Central memory CD8-positive, alpha-beta T cell (primary cell): ENCODE measurements around the gene STK17B.

Source experiments
- ATAC-seq: fragments of 150-1000 bp; cut with Tn5 transposase; replicated peaks from 2 replicates; pipeline ENCODE4 v1.10.0; 2022; ENCODE audit warnings: mild to moderate bottlenecking, moderate FRiP score, moderate number of reproducible peaks; ENCODE audit not compliant: poor library complexity, severe bottlenecking; ENCODE audit errors: extremely low read depth
- DNase-seq, 2 donors: peaks; one replicate each; pipeline ENCODE4 v3.0.0; 2021; ENCODE audit warnings: low spot score in 2 of 2
- H3K27ac Mint-ChIP-seq: one replicate; pipeline ENCODE4 v1.8.0; 2022; ENCODE audit warnings: low read depth, mild to moderate bottlenecking, moderate library complexity, mixed read lengths
- H3K27me3 Mint-ChIP-seq: one replicate; pipeline ENCODE4 v1.8.0; 2022; ENCODE audit warnings: mixed read lengths
- H3K36me3 Mint-ChIP-seq: one replicate; pipeline ENCODE4 v1.8.0; 2022; ENCODE audit warnings: mild to moderate bottlenecking, moderate library complexity, mixed read lengths; ENCODE audit not compliant: insufficient read depth
- H3K4me1 Mint-ChIP-seq: one replicate; pipeline ENCODE4 v1.8.0; 2022; ENCODE audit warnings: mixed read lengths
- H3K4me3 Mint-ChIP-seq: one replicate; pipeline ENCODE4 v1.8.0; 2022; ENCODE audit warnings: mild to moderate bottlenecking, moderate library complexity, mixed read lengths
- H3K9me3 Mint-ChIP-seq: one replicate; pipeline ENCODE4 v1.8.0; 2022; ENCODE audit warnings: mixed read lengths

Gene STK17B

DNA sequence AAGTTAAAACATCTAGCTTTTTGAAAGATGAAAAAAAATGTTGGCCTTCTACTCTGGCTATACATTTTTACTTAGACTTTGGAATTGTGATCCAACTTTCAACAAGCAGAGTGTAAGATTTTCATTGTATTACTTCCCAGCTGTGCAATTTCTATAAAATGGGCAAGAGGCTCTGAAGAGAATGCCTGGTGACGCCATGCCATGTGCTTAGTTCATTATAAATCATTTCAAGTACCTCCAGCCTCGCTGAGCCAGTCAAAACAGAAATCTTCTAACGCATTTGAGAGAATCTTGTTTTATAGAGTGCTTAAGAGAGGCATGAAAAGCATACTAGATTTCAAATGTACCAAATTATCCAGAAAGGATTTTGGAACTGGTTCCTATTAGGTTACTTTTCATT, 10.1 kb upstream of the STK17B start:
- Mint-ChIP-seq H3K36me3 (peaks cover 21% of the 10 kb centered on the region), H3K4me1 (peaks cover 75% of the 10 kb centered on the region), H3K27me3 (no peaks in the 10 kb centered on the region), H3K27ac (peak overlapping the region; percentile 95), H3K4me3 (no peak overlapping the region), H3K9me3 (peaks cover 5% of the 10 kb centered on the region)
- DNase-seq = no peak
- no peak for ATAC-seq

DNA sequence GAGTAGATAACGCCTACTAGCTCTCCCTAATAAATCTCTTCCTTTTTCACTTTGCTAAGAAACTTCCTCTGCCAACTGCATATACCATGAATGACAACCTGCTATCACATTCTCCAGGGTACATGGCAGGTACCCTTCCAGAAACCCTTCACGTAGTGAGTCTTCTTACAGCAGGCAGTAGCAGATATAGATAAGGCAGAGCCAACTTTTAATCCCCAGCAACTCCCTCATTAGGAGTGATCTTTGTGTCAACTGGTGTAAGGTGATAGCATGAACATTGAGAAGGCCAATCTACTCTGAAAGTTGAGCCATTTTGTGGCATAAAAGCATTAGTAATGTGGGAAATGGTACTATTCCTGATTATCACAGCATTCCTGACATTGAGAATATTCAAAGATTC, 5.7 kb upstream of the STK17B start:
- Mint-ChIP-seq H3K4me3 (peak overlapping the region; percentile 56), H3K27me3 (no peaks in the 10 kb centered on the region), H3K9me3 (no peaks in the 10 kb centered on the region), H3K36me3 (peaks cover 22% of the 10 kb centered on the region), H3K27ac (peak overlapping the region; percentile 92), H3K4me1 (peaks cover 79% of the 10 kb centered on the region)
- DNase-seq (no peak), ATAC-seq (no peak)

DNA sequence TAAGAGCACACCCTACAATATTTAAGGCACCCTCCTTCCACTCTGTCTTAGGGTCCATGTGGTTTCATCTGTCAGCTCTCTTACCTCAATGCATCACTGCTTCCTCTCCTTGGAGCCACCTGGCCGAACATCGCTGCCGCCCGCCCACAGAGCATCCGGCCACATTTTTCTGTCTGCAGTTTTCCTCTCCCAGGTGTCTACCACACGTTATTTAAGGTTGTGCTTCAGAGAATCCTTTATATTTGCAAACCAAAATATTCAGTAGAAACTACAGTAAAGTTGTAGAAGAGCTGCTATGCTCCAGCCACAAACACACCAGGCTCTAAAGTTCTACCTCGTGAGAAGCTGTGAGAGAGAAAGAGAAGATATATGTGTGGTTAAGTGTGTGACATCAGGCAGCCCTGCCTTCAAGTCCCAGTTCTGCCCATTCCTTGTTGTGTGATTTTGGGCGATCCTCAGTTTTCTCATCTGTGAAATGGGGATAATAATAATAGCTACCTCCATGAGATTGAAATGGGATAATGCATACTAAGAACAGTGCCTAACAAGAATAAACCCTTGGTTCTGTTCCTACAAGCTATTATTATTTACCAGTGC, 4.9 kb upstream of the STK17B start:
- ATAC-seq = peak; percentile 74
- Mint-ChIP-seq H3K9me3 (no peaks in the 10 kb centered on the region), H3K36me3 (peaks cover 26% of the 10 kb centered on the region), H3K4me3 (peak overlapping the region; percentile 56), H3K27me3 (no peaks in the 10 kb centered on the region), H3K27ac (peak overlapping the region; percentile 92), H3K4me1 (peaks cover 72% of the 10 kb centered on the region)
- peak; percentile 64 to 90 for DNase-seq

DNA sequence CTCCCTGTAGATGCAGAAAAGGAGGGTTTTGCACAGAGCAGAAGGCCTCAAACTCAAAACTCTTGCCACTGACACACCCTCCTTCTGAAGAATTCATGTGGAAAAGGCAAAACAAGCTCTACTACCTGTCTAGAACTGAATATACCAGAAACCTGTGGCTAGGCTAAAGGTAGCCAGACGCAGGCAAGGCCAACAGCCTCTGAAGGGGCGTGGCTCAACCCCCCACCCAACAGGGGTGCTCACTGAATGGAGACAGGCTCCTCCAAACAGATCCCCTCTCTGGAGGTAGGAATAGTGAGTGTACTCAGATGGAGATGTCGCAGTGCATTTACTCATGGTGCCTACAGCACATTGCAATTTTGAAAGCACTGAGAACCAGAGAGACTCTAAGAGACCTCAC, 3.0 kb upstream of the STK17B start:
- Mint-ChIP-seq H3K9me3 (no peaks in the 10 kb centered on the region), H3K27ac (peak overlapping the region; percentile 61), H3K27me3 (no peaks in the 10 kb centered on the region), H3K4me3 (peak overlapping the region; percentile 45), H3K36me3 (peaks cover 43% of the 10 kb centered on the region), H3K4me1 (peaks cover 60% of the 10 kb centered on the region)
- DNase-seq (no peak), ATAC-seq (no peak)

DNA sequence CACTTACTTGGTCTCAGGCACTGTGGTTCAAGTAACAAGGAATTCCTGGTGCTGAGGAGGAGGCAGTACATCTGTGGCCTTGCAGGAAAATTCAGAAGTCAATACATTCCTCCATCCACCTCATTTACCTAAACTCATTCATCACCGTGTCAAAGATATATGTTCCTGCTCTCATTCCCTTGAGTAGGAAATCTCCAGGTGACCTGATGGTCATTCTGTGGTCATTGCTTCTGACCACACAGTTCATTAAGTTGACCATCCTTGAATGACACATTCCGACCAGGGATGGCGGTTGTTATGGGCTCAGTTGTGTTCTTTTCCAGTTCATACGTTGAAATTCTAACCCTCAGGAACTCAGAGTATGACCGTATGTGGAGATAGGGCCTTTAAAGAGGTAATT, 2.1 kb upstream of the STK17B start:
- no peak for ATAC-seq
- Mint-ChIP-seq H3K9me3 (no peaks in the 10 kb centered on the region), H3K36me3 (peaks cover 50% of the 10 kb centered on the region), H3K4me1 (peaks cover 52% of the 10 kb centered on the region), H3K27me3 (no peaks in the 10 kb centered on the region), H3K4me3 (peak overlapping the region; percentile 99), H3K27ac (peak overlapping the region; percentile 36)
- no peak for DNase-seq

DNA sequence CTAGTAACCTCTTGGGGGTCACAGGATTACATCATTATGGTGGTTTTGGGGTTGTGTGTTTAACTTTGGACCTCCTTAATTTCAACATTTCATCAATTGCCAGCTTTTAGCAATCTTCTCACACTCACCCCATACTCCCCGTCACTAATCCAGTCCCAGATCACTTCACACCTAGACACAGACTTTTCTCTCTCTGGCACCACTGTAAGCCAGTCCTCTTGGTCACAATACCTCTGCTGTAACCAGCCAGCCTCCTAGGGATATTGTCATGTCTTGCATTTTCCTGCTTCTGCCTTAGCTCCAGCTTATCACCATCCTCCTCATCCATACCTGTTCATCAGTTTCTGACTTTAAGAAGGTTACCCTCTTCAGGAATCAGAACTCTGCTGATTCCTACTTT, 1.6 kb upstream of the STK17B start:
- Mint-ChIP-seq H3K9me3 (no peaks in the 10 kb centered on the region), H3K4me3 (peak overlapping the region; percentile 99), H3K4me1 (peaks cover 49% of the 10 kb centered on the region), H3K36me3 (peaks cover 51% of the 10 kb centered on the region), H3K27ac (peak overlapping the region; percentile 36), H3K27me3 (no peaks in the 10 kb centered on the region)
- ATAC-seq (no peak), DNase-seq (no peak)

DNA sequence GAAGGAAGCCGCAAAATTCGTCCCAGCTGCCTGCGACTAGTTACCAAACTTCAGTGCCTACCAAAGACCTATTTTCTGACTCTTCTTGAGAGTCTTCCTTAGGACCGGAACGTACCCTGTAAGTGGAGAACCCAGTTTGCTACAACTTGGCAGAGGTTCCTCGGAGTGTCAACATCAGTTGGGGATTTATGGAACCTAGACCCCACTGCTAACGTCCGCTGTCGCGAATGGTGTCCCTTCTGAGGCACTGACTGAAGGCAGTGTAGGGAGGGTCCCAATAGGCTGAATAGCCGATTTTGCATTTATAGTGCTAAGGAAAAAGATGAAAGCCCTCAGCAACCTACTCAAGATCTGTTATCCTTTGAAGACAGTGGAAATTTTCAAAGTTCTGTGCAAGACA, 568 bp upstream of the STK17B start:
- Mint-ChIP-seq H3K4me1 (peaks cover 48% of the 10 kb centered on the region), H3K27me3 (no peaks in the 10 kb centered on the region), H3K4me3 (peak overlapping the region; percentile 99), H3K9me3 (no peaks in the 10 kb centered on the region), H3K27ac (peak overlapping the region; percentile 100), H3K36me3 (peaks cover 50% of the 10 kb centered on the region)
- no peak for ATAC-seq
- no peak for DNase-seq

DNA sequence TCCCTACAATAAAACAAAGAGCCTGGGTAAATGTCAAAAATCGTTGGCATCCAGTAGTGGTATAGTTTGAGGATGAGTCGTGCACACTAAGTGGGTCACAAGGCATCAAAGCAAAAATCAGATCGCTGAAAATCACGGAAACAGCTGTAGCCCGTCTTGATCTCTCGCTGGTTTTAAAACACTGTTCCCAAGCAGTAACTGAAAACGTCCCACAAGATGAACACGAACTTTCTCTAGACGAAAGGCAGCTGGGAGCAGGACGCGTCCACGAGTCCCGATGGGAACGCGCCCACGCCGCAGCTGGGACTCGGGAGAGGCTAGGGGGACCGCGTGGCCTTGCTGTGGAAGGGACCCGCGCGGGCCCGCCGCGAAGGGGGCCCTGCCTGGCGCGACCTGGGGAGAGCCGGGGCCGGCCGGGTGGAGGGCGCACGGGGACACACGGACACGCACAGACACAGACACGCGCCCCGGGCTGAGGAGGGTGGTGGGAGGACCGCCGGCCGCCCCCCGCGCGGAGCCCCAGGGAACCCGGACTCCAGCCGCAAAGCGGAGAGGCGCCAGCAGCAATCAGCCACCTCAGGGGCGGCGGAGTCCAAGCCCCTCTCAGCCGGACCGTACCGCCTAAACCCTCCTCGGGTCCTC, 651 bp downstream of the STK17B start:
- DNase-seq = peak; percentile 31 to 61
- H3K27me3 Mint-ChIP-seq = no peaks in the 10 kb centered on the region
- peaks cover 47% of the 10 kb centered on the region for H3K4me1 Mint-ChIP-seq
- H3K36me3 Mint-ChIP-seq = peaks cover 51% of the 10 kb centered on the region
- peak overlapping the region; percentile 100 for H3K27ac Mint-ChIP-seq
- H3K4me3 Mint-ChIP-seq = peak overlapping the region; percentile 99
- ATAC-seq = peak; percentile 21
- no peaks in the 10 kb centered on the region for H3K9me3 Mint-ChIP-seq

DNA sequence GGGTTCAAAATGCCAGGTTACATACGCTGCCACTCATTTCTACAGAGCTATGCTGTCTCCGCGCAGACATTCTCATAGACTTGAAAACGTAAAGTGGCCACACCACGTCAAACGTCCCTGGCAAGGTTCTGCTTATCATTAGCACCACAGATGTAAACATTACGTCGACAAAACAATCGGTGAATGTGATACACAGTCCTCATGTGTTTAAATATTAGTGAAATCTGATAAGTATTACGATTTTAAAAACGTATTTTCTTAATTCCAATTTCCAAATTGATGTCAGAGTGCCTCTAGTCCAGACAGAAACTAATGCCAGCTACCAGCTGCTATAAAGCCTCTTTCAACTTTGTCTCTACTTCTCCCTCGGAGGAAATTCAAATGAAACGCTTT, 1.2 kb downstream of the STK17B start:
- ATAC-seq (peak; percentile 43), DNase-seq (peak in 1 of 2 donors; percentile 70)
- Mint-ChIP-seq H3K4me3 (peak overlapping the region; percentile 99), H3K27ac (peak overlapping the region; percentile 100), H3K27me3 (no peaks in the 10 kb centered on the region), H3K4me1 (peaks cover 52% of the 10 kb centered on the region), H3K36me3 (peaks cover 52% of the 10 kb centered on the region), H3K9me3 (no peaks in the 10 kb centered on the region)

DNA sequence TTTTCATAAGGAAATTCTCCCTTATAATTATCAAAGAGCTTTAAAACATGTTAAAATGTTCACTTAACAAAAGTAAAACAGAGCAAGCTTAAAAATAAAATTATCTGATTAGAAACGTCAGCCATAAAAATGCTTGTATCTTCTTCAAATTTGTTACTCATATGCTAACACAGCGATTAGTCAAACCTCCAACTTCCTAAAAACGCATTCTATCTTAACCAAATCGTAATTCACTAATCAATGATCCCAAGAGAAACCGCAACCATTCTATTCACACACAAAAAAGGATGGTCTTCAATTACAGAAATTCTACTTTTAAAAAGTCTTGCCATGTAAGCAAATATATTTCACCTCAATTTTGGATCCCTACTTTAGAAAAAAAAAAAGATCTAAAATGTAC, 1.9 kb downstream of the STK17B start:
- ATAC-seq = no peak
- H3K27me3 Mint-ChIP-seq = no peaks in the 10 kb centered on the region
- peaks cover 59% of the 10 kb centered on the region for H3K36me3 Mint-ChIP-seq
- no peak for DNase-seq
- peak overlapping the region; percentile 100 for H3K27ac Mint-ChIP-seq
- H3K9me3 Mint-ChIP-seq = no peaks in the 10 kb centered on the region
- peaks cover 56% of the 10 kb centered on the region for H3K4me1 Mint-ChIP-seq
- peak overlapping the region; percentile 99 for H3K4me3 Mint-ChIP-seq

DNA sequence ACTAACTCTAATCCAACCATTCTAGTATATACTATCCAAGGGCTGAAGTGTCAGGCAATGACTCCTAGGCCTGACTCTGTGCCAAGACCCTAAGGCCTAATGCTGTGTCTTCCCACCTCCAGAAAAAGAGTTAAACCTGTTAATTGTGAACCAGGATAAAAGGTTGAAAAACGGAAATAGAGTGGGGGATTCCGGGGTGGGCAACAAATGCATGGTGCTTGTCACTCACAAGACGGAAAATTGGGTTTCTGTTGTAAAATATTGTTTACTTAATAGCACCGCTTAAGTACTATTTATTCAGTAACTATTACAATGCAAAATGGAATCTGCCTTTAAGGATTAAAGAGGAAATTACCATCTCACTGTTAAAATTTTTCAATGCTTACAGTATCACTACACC, 3.2 kb downstream of the STK17B start:
- peaks cover 68% of the 10 kb centered on the region for H3K36me3 Mint-ChIP-seq
- peaks cover 52% of the 10 kb centered on the region for H3K4me1 Mint-ChIP-seq
- H3K9me3 Mint-ChIP-seq = no peaks in the 10 kb centered on the region
- H3K27ac Mint-ChIP-seq = peak overlapping the region; percentile 100
- no peaks in the 10 kb centered on the region for H3K27me3 Mint-ChIP-seq
- H3K4me3 Mint-ChIP-seq = peak overlapping the region; percentile 99
- DNase-seq (no peak), ATAC-seq (no peak)

DNA sequence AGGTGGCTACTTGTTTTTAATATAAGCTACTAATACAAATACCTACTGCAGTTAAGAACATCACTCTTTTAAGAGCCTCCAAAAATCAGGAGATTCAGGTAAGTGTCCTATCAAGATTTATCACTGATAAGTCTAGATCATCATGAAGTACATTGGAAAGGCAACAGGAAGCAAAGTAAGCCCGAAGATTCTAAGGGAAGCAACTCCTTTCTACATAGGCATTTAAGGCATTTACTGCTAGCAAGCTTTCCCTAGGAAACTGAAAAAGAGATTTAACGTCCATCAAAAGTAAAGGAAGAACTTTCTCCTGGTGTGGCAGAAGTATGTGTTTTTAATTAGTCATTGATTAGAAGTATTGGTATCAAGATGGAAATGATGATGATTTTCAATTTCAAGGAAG, 3.7 kb downstream of the STK17B start:
- Mint-ChIP-seq H3K36me3 (peaks cover 72% of the 10 kb centered on the region), H3K9me3 (no peaks in the 10 kb centered on the region), H3K27ac (peak overlapping the region; percentile 100), H3K4me3 (peak overlapping the region; percentile 99), H3K27me3 (no peaks in the 10 kb centered on the region), H3K4me1 (peaks cover 52% of the 10 kb centered on the region)
- DNase-seq (no peak), ATAC-seq (no peak)

DNA sequence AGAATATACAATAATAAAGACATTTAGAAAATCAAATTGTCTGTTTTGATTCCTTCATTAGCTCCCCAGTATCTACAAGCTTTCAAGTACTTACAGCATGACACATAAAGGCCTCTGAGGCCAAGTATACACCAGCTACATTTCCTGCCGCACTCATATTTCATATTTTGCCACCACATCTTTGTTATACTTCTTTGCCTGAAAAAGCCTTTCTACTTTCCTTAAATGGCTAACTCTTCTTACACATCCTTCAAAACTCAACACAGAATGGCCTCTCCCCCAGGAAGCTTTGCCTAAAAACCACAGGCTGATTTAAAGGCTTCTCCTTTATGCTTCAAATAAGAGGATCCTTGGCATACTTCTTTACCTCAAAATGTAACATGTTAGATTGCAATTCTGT, 4.5 kb downstream of the STK17B start:
- H3K27ac Mint-ChIP-seq = peak overlapping the region; percentile 100
- peak overlapping the region; percentile 99 for H3K4me3 Mint-ChIP-seq
- H3K4me1 Mint-ChIP-seq = peaks cover 54% of the 10 kb centered on the region
- H3K9me3 Mint-ChIP-seq = no peaks in the 10 kb centered on the region
- DNase-seq (no peak), ATAC-seq (peak; percentile 14)
- H3K36me3 Mint-ChIP-seq = peaks cover 79% of the 10 kb centered on the region
- no peaks in the 10 kb centered on the region for H3K27me3 Mint-ChIP-seq
